GM12878 (cell line): ENCODE data around the gene RIPOR3. TPM values are rescaled to one million over a fixed set of nuclear protein-coding genes. Genes with fewer than 3 reads are reported as not detected.
A peak's percentile ranks its signal among the peaks of the same experiment; 100 is the strongest.

ENCODE experiments used
- BACH1 ChIP-seq: fragments of 450-650 bp; IDR thresholded peaks from 2 replicates; pipeline ENCODE4 v1.6.1; 2017; ENCODE audit warnings: mild to moderate bottlenecking, borderline replicate concordance
- CHD2 ChIP-seq: IDR thresholded peaks from 2 replicates; pipeline ENCODE4 v1.6.1; 2011; ENCODE audit warnings: low read depth, low read length, improper control_type of control experiment, borderline replicate concordance
- CREM ChIP-seq: IDR thresholded peaks from 2 replicates; pipeline ENCODE4 v1.6.1; 2014; ENCODE audit warnings: antibody characterized with exemption, low read depth
- EGR1 ChIP-seq, 2 experiments: IDR thresholded peaks; 1 replicate in 1 of 2; 2 replicates in 1 of 2; pipeline ENCODE4 v1.6.1; 2011 to 2012; ENCODE audit warnings: low read depth in 2 of 2, low read length in 2 of 2, borderline replicate concordance in 1 of 2, mild to moderate bottlenecking in 1 of 2, moderate library complexity in 1 of 2
- EP300 ChIP-seq, 2 experiments: fragments of 150-350 bp in 1 of 2; IDR thresholded peaks; 2 replicates each; pipeline ENCODE4 v1.6.1; 2011 to 2012; ENCODE audit warnings: low read depth in 2 of 2, low read length in 2 of 2, borderline replicate concordance in 1 of 2, improper control_type of control experiment in 1 of 2, inconsistent platforms in 1 of 2; ENCODE audit not compliant: control insufficient read depth in 1 of 2
- HCFC1 ChIP-seq: fragments of 150-350 bp; IDR thresholded peaks from 2 replicates; pipeline ENCODE4 v1.6.1; 2014; ENCODE audit warnings: low read length
- JUND ChIP-seq: IDR thresholded peaks from 2 replicates; pipeline ENCODE4 v1.6.1; 2012; ENCODE audit warnings: low read depth, mild to moderate bottlenecking, low read length, improper control_type of control experiment, moderate library complexity
- KAT2A ChIP-seq: conservative IDR thresholded peaks from 2 replicates; pipeline ENCODE4 v1.6.1; 2011; ENCODE audit warnings: low read depth, low read length; ENCODE audit not compliant: control insufficient read depth
- KLF5 ChIP-seq: fragments of 450-650 bp; IDR thresholded peaks from 2 replicates; pipeline ENCODE4 v1.6.1; 2014; ENCODE audit warnings: mild to moderate bottlenecking; ENCODE audit not compliant: partially characterized antibody
- NBN ChIP-seq: fragments of 450-650 bp; IDR thresholded peaks from 2 replicates; pipeline ENCODE4 v1.6.1; 2016
- PAX8 ChIP-seq: fragments of 450-650 bp; IDR thresholded peaks from 2 replicates; pipeline ENCODE4 v1.6.1; 2017; ENCODE audit warnings: mild to moderate bottlenecking, moderate library complexity
- POU2F2 ChIP-seq: IDR thresholded peaks from 3 replicates; pipeline ENCODE4 v1.6.1; 2011; ENCODE audit warnings: low read depth, mild to moderate bottlenecking, low read length, borderline replicate concordance
- SRF ChIP-seq, 2 experiments: IDR thresholded peaks; 2 replicates each; pipeline ENCODE4 v1.6.1; 2011; ENCODE audit warnings: low read depth in 2 of 2, low read length in 2 of 2, mild to moderate bottlenecking in 1 of 2, moderate library complexity in 1 of 2
- ZNF217 ChIP-seq: fragments of 450-650 bp; IDR thresholded peaks from 2 replicates; pipeline ENCODE4 v1.6.1; 2017; ENCODE audit warnings: antibody characterized with exemption, mild to moderate bottlenecking
- polyA plus RNA-seq, 11 experiments: library from polyadenylated mRNA; depleted of rRNA in 4 of 11; unstranded in 6 of 11; stranded (reverse) in 5 of 11; fragments of >200 nt; fragmentation: Nextera tagmentation in 4 of 11; fragmentation: Illumina TruSeq in 1 of 11; extraction: Ambion mirVana in 4 of 11; extraction: Trizol in 1 of 11; gene quantifications; 1 replicate in 1 of 11; 2 replicates in 10 of 11; pipeline versions ENCODE4 v1.2.1 to v1.2.3, GENCODE V29; 2011 to 2016; ENCODE audit warnings: inconsistent platforms in 2 of 11, missing spikeins in 2 of 11, low read depth in 1 of 11
- total RNA-seq, 4 experiments: library from RNA; depleted of rRNA in 3 of 4; stranded (reverse); fragments of >200 nt in 3 of 4; fragmentation: Illumina TruSeq in 1 of 4; extraction: Trizol in 1 of 4; gene quantifications; 2 replicates each; pipeline versions ENCODE4 v1.2.1 to v1.2.3, GENCODE V29; 2013 to 2021
- TF ChIP-seq, protein P1 (sequence below): fragments of 450-650 bp; IDR thresholded peaks from 2 replicates; pipeline ENCODE4 v1.6.1; 2017; ENCODE audit warnings: mild to moderate bottlenecking, moderate library complexity
- TF ChIP-seq, protein P2 (sequence below): IDR thresholded peaks from 2 replicates; pipeline ENCODE4 v1.6.1; 2012; ENCODE audit warnings: low read depth, low read length, improper control_type of control experiment
- TF ChIP-seq, protein P3 (sequence below): fragments of 450-650 bp; IDR thresholded peaks from 2 replicates; pipeline ENCODE4 v1.6.1; 2017; ENCODE audit warnings: antibody characterized with exemption, mild to moderate bottlenecking, moderate library complexity
- TF ChIP-seq, protein P4 (sequence below): fragments of 150-350 bp; IDR thresholded peaks from 2 replicates; pipeline ENCODE4 v1.6.1; 2014; ENCODE audit warnings: mild to moderate bottlenecking, low read depth, low read length

The RIPOR3 gene
- total and polyA plus RNA-seq, 10 of the 15 experiments (the other 5 are each of a cell fraction or from before 2014, with no cell fraction given): 0.04 to 0.55 (median 0.12) TPM; not detected in 6

DNA sequence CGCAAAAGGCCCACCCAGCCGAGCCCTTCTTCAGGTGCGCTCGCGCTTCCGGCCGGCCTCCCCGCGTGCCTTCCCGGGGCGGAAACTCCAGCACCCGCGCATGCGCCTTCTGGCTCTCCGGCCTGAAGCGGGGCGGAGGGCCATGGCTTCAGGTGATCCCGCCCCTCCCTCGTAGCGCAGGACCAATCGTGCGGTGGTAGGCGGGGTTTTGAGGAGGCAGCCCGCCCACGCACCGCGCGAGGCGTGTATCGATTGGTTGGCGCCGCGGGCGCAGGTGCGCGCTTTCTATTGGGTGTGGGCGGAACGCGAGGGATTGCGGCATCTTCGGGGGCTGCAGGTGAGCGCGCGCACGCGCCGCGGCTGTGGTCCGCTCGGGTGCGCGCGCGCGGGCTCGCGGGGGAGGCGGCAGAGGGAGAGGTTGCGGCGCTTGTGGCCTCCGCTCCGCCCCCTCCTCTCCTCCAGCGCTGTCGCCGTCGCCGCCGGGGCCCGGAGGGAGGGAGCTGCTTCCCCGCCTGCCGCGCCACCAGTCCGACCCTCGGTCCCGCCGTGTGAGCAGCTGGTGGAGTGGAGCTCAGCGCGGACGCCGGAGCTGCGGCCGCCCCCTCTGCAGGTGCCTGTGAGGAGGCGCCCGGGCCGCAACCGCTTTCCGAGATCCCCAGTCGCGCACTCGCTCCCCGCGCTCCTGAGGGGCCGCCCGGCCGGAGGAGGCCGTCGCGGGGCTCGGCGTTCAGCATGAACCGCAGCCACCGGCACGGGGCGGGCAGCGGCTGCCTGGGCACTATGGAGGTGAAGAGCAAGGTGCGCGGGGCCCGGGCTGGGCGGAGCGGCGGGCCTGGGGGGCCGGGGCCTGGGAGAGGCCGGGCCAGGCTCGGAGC, 40.0 kb upstream of the RIPOR3 start, which contains the start of gene PARD6B (continued):
- TF ChIP-seq SRF (IDR thresholded peaks at IDR 0.05; ENCODE audit: low read depth in 2 of 2, low read length in 2 of 2) (peak; percentile 36 to 66; a peak in 1 of 4 replicates), BACH1 (peak; percentile 65), JUND (no peak), PAX8 (no peak), POU2F2 (no peak), KLF5 (peak; percentile 29), HCFC1 (no peak; the same call in 1 of the 2 replicates), EP300 (IDR thresholded peaks at IDR 0.05; ENCODE audit: borderline replicate concordance in 1 of 2, control insufficient read depth in 1 of 2, low read depth in 2 of 2, low read length in 2 of 2) (no peak), ZNF217 (peak; percentile 50; the same call in 1 of the 2 replicates), CHD2 (peak; percentile 80), CREM (no peak), EGR1 (IDR thresholded peaks at IDR 0.05; ENCODE audit: borderline replicate concordance in 1 of 2, low read depth in 2 of 2, low read length in 2 of 2) (peak; percentile 85 to 98), NBN (no peak), KAT2A (no peak)
- TF ChIP-seq, protein P1, sequence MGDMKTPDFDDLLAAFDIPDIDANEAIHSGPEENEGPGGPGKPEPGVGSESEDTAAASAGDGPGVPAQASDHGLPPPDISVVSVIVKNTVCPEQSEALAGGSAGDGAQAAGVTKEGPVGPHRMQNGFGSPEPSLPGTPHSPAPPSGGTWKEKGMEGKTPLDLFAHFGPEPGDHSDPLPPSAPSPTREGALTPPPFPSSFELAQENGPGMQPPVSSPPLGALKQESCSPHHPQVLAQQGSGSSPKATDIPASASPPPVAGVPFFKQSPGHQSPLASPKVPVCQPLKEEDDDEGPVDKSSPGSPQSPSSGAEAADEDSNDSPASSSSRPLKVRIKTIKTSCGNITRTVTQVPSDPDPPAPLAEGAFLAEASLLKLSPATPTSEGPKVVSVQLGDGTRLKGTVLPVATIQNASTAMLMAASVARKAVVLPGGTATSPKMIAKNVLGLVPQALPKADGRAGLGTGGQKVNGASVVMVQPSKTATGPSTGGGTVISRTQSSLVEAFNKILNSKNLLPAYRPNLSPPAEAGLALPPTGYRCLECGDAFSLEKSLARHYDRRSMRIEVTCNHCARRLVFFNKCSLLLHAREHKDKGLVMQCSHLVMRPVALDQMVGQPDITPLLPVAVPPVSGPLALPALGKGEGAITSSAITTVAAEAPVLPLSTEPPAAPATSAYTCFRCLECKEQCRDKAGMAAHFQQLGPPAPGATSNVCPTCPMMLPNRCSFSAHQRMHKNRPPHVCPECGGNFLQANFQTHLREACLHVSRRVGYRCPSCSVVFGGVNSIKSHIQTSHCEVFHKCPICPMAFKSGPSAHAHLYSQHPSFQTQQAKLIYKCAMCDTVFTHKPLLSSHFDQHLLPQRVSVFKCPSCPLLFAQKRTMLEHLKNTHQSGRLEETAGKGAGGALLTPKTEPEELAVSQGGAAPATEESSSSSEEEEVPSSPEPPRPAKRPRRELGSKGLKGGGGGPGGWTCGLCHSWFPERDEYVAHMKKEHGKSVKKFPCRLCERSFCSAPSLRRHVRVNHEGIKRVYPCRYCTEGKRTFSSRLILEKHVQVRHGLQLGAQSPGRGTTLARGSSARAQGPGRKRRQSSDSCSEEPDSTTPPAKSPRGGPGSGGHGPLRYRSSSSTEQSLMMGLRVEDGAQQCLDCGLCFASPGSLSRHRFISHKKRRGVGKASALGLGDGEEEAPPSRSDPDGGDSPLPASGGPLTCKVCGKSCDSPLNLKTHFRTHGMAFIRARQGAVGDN: 0 out of 2 replicates have a peak, but pooled peaks have one; percentile 3
- TF ChIP-seq, protein P2, sequence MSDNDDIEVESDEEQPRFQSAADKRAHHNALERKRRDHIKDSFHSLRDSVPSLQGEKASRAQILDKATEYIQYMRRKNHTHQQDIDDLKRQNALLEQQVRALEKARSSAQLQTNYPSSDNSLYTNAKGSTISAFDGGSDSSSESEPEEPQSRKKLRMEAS: peak; percentile 54
- TF ChIP-seq, protein P3, sequence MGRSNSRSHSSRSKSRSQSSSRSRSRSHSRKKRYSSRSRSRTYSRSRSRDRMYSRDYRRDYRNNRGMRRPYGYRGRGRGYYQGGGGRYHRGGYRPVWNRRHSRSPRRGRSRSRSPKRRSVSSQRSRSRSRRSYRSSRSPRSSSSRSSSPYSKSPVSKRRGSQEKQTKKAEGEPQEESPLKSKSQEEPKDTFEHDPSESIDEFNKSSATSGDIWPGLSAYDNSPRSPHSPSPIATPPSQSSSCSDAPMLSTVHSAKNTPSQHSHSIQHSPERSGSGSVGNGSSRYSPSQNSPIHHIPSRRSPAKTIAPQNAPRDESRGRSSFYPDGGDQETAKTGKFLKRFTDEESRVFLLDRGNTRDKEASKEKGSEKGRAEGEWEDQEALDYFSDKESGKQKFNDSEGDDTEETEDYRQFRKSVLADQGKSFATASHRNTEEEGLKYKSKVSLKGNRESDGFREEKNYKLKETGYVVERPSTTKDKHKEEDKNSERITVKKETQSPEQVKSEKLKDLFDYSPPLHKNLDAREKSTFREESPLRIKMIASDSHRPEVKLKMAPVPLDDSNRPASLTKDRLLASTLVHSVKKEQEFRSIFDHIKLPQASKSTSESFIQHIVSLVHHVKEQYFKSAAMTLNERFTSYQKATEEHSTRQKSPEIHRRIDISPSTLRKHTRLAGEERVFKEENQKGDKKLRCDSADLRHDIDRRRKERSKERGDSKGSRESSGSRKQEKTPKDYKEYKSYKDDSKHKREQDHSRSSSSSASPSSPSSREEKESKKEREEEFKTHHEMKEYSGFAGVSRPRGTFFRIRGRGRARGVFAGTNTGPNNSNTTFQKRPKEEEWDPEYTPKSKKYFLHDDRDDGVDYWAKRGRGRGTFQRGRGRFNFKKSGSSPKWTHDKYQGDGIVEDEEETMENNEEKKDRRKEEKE: no peak
- TF ChIP-seq, protein P4, sequence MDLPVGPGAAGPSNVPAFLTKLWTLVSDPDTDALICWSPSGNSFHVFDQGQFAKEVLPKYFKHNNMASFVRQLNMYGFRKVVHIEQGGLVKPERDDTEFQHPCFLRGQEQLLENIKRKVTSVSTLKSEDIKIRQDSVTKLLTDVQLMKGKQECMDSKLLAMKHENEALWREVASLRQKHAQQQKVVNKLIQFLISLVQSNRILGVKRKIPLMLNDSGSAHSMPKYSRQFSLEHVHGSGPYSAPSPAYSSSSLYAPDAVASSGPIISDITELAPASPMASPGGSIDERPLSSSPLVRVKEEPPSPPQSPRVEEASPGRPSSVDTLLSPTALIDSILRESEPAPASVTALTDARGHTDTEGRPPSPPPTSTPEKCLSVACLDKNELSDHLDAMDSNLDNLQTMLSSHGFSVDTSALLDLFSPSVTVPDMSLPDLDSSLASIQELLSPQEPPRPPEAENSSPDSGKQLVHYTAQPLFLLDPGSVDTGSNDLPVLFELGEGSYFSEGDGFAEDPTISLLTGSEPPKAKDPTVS: no peak
